Mucosa of rectum (tissue), 2 donors: ENCODE results near the gene LAMTOR1.
"Not testable (repeated sequence)": the region's sequence is repeated elsewhere in the genome, so short reads cannot be mapped to it uniquely, and the experiment has no call there.

Experiments used
- H3K27ac ChIP-seq, 2 donors: one replicate each; pipeline ENCODE4 v1.7.0; 2013; ENCODE audit warnings: inconsistent platforms in 2 of 2, low read depth in 2 of 2, low read length in 2 of 2
- H3K27me3 ChIP-seq, 2 donors: one replicate each; pipeline ENCODE4 v1.7.0; 2013; ENCODE audit warnings: low read length in 2 of 2; ENCODE audit not compliant: control insufficient read depth in 2 of 2, insufficient read depth in 2 of 2
- H3K36me3 ChIP-seq, 2 donors: one replicate each; pipeline ENCODE4 v1.7.0; 2013; ENCODE audit warnings: low read length in 2 of 2; ENCODE audit not compliant: control insufficient read depth in 2 of 2, insufficient read depth in 2 of 2
- H3K4me1 ChIP-seq, 2 donors: one replicate each; pipeline ENCODE4 v1.7.0; 2013; ENCODE audit warnings: low read length in 2 of 2, mild to moderate bottlenecking in 1 of 2; ENCODE audit not compliant: control insufficient read depth in 2 of 2, insufficient read depth in 2 of 2
- H3K4me3 ChIP-seq, 2 donors: one replicate each; pipeline ENCODE4 v1.7.0; 2013; ENCODE audit warnings: low read length in 2 of 2
- H3K9ac ChIP-seq, 2 donors: one replicate each; pipeline ENCODE4 v1.7.0; 2013; ENCODE audit warnings: low read length in 2 of 2, low read depth in 1 of 2, mild to moderate bottlenecking in 1 of 2
- H3K9me3 ChIP-seq, 2 donors: one replicate each; pipeline ENCODE4 v1.7.0; 2013; ENCODE audit warnings: low read length in 2 of 2; ENCODE audit not compliant: control insufficient read depth in 2 of 2
- donor health status: healthy.
- donor health status: Normal muscosa, but diverticular disease.

The LAMTOR1 gene

DNA sequence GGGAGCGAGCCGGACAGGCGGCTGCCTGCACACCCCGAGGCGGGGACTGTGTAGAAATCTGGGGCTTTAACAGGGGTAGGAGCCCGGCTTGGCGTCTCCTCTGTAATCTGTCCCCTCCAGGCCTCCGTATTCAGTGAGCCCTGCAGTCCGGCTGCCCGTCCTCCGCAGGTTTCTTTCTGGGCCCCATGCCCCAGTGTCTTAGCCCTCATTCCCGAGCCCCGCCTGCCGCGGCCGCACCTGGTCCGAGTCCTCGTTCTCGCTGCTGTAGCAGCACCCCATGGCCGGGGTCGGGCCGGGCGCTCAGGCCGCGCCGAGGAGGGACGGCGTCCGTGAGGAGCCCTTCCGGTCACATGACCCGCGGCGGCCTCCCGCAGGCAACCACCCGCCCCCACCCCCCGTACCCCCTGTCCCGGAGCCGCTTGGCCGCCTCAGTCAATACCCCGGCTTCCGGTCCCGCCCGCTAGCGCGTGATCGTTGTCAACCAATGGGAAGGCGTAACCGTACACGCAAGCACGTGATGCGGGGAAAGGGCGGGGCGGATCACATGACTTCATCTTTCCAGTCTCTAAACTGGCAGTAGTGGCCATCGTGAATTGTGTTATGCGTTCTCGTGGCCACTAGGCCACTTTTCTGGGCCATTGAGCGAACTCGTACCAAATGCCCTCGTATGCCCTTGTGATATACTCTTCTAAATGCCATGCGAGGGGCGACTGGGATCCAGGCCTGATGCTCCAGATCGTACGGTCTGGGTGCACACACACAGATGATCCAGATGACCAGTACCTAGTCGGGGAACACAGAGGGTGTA is at the start of gene LAMTOR1:
Gene LAMTOR1, minus strand, starts transcription at position 352 of the 808 bp plus-strand sequence. Its CDS starts 73 bp downstream, at position 279.
- no peaks in the 10 kb centered on the region for H3K9me3 ChIP-seq
- H3K4me1 ChIP-seq, result peaks cover 24 to 25% of the 10 kb centered on the region in 2 donors
- no peaks in the 10 kb centered on the region for H3K27me3 ChIP-seq
- peak within 1 kb of the TSS; percentile 91 to 96 for H3K9ac ChIP-seq
- H3K36me3 ChIP-seq, result peaks cover 16 to 23% of the 10 kb centered on the region in 2 donors
- H3K27ac ChIP-seq, result peak within 1 kb of the TSS; percentile 87 to 95
- peak within 1 kb of the TSS; percentile 81 to 90 for H3K4me3 ChIP-seq

DNA sequence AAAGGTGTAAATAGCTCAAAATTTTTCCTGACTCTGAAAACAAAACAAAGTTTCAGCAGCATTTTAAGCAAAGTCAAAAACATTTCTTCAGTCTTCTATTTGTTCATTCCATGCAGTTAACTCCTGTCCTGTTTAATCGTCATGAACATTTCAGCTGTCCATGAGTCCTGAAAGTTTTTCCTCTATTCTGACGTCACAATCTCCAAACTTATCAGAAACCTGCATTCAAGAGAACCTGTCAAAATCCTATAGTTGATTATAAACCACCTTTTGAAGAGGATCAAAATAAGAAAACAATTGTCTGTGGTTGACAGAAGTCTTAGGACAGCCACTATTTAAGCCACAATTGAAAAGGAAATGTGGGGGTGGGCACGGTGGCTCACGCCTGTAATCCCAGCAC is 47.8 kb upstream of the LAMTOR1 start:
- no peak overlapping the region for H3K27ac ChIP-seq
- H3K36me3 ChIP-seq, result no peaks in the 10 kb centered on the region

DNA sequence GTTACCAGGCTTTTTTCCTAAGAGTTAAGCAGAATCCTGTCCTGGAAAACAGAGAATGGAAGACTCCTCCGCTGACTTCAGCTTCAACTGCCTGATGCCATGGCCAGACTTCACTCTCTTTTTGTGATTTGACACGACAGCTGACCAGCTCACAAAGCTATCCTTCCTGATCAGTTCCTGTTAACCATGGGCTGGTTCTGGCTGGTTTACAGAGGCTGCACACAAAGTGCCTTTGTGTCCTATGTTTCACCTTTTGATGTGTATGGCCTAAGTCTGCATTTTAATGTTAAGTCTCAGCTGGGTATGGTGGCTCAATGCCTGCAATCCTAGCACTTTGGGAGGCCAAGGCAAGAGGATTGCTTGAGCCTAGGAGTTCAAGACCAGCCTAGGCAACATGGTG is 43.5 kb upstream of the LAMTOR1 start:
- Histone ChIP-seq H3K4me3 (no peak overlapping the region), H3K4me1 (no peaks in the 10 kb centered on the region), H3K9ac (no peak overlapping the region), H3K27ac (no peak overlapping the region), H3K36me3 (no peaks in the 10 kb centered on the region), H3K9me3 (no peaks in the 10 kb centered on the region), H3K27me3 (no peaks in the 10 kb centered on the region)

More for the DNA sequence above, 47.8 kb upstream of the LAMTOR1 start:
- Histone ChIP-seq H3K4me3 (no peak overlapping the region), H3K27me3 (no peaks in the 10 kb centered on the region), H3K4me1 (no peaks in the 10 kb centered on the region), H3K9ac (no peak overlapping the region), H3K9me3 (no peaks in the 10 kb centered on the region)

GRCh38 chr11:72144807-72145565 is 41.9 kb upstream of the LAMTOR1 start:
- H3K9me3 ChIP-seq, result no peaks in the 10 kb centered on the region
- H3K9ac ChIP-seq, result no peak overlapping the region
- H3K27ac ChIP-seq, result no peak overlapping the region
- no peak overlapping the region for H3K4me3 ChIP-seq
- H3K27me3 ChIP-seq, result no peaks in the 10 kb centered on the region
- no peaks in the 10 kb centered on the region for H3K36me3 ChIP-seq
- no peaks in the 10 kb centered on the region for H3K4me1 ChIP-seq

GRCh38 chr11:72142543-72142942 is 39.4 kb upstream of the LAMTOR1 start:
- H3K36me3 ChIP-seq, H3K9ac ChIP-seq, H3K27me3 ChIP-seq, H3K27ac ChIP-seq, H3K9me3 ChIP-seq, H3K4me3 ChIP-seq, H3K4me1 ChIP-seq: not testable (repeated sequence)

DNA sequence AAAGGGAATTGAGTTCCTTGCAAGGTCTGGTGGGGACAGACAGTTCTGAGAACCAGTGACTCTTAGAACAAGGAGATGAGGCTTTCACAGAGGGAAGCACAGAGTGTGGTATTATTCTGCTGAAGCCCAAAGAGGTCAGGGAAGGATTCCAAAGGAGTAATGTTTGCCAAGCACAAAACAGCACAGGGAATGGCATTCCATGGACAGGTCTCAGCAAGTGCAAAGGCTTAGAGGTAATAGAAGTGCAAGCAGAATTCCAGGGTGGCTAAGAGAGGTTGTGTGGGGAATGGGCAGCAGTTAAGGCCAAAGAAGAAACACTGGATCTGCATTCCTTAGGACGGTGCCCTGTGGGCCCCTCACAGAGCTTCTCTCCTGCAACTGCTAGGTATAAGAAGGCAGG is 39.0 kb upstream of the LAMTOR1 start:
- not testable (repeated sequence) for H3K4me1 ChIP-seq, H3K9ac ChIP-seq, H3K27ac ChIP-seq, H3K27me3 ChIP-seq, H3K36me3 ChIP-seq, H3K4me3 ChIP-seq, H3K9me3 ChIP-seq

DNA sequence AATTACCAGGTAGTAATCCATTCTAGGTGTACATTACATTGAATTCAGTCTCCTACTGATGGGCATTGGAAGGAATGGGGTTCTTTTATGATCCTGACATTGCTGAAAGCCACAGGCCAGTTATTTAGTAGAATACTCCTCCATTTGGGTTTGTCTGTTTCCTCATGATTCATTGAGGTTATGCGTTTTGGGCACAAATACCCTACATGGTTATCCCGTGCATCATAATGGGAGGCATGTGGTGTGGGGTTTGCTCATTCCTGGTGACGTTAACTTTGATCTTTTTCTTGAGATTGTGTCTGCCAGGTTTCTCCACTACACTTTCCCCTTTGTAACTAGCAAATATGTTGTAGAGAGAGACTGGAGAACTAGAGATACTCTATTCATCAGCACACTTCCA is 38.0 kb upstream of the LAMTOR1 start:
- Histone ChIP-seq H3K4me1 (peaks cover 0 to 2% of the 10 kb centered on the region in 2 donors), H3K9me3 (no peaks in the 10 kb centered on the region), H3K4me3 (no peak overlapping the region), H3K36me3 (no peaks in the 10 kb centered on the region), H3K27ac (no peak overlapping the region), H3K27me3 (no peaks in the 10 kb centered on the region), H3K9ac (no peak overlapping the region)

GRCh38 chr11:72140661-72141060 is 37.6 kb upstream of the LAMTOR1 start:
- Histone ChIP-seq H3K27me3 (no peaks in the 10 kb centered on the region), H3K9me3 (no peaks in the 10 kb centered on the region), H3K36me3 (no peaks in the 10 kb centered on the region), H3K4me1 (peaks cover 0 to 2% of the 10 kb centered on the region in 2 donors), H3K9ac (no peak overlapping the region), H3K27ac (no peak overlapping the region), H3K4me3 (no peak overlapping the region)

GRCh38 chr11:72139500-72139899 is 36.4 kb upstream of the LAMTOR1 start:
- Histone ChIP-seq H3K36me3 (no peaks in the 10 kb centered on the region), H3K27me3 (no peaks in the 10 kb centered on the region), H3K9me3 (no peaks in the 10 kb centered on the region), H3K4me1 (peaks cover 0 to 2% of the 10 kb centered on the region in 2 donors), H3K4me3 (no peak overlapping the region), H3K9ac (no peak overlapping the region), H3K27ac (no peak overlapping the region)

GRCh38 chr11:72138821-72139390 is 35.8 kb upstream of the LAMTOR1 start:
- Histone ChIP-seq H3K9me3 (no peaks in the 10 kb centered on the region), H3K27me3 (no peaks in the 10 kb centered on the region), H3K9ac (no peak overlapping the region), H3K27ac (no peak overlapping the region), H3K36me3 (no peaks in the 10 kb centered on the region), H3K4me1 (peaks cover 0 to 2% of the 10 kb centered on the region in 2 donors), H3K4me3 (no peak overlapping the region)
